ENCODE data around the gene A2ML1.

DNA sequence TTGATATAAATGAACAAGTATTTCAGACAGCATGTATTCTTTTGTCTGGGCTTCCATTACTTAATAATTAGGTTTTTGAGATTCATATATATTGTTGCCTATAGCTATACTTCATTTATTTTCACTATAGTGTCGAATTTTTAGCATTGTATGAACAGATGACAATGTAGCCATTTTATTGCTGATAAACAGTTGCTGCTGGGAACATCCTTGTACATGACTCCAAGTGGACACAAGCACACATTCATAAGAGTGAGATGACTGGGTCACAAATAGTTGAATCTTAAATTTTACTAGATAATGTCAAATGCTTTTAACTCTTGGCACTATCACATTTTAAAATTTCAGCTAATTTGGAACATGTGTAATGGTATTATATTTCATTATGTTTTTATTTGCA is 72.6 kb downstream of the A2ML1 start:
- TF ChIP-seq CTCF (conservative IDR thresholded peaks at IDR 0.05; ENCODE audit: low read length), result no peak
- TF ChIP-seq EZH2phosphoT487 (IDR thresholded peaks at IDR 0.05; ENCODE audit: borderline replicate concordance), result no peak

All from Loucy (cell line).